ENCODE results near the gene SLC49A4. TPM values are rescaled to one million over a fixed set of nuclear protein-coding genes. Genes with fewer than 3 reads are reported as not detected.

SLC49A4 gene
- total and polyA plus RNA-seq, 11 donors: 5.6 to 25.4 (median 14.4) TPM

DNA sequence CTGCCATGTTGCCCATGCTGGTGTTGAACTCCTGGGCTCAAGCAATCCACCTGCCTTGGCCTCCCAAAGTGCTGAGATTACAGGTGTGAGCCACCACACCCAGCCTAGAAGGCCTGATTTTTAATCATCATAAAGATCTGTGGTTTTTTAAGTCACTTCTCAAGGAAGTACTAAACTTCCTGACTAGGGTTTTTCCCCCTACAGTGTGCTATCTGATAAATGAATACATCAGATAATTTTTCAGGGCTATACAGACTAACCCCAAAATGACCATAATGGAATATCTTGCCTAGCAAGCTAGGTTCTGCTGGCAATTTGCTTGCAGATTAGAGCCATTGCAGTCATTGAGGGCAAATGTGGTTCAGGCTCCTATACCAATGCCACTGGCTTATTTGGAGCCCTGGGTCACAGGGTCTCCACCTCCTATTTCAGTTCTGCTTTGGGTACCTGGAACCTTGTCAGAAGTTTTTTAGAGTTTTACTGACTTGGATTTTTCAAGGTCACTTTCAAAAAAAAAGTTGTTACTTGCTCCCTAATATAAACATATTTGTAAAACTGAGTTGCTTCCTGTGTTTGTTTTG is 80.8 kb downstream of the SLC49A4 start:
- Histone ChIP-seq H3K36me3 (peaks cover 0 to 52% (median 34%) of the 10 kb centered on the region in 9 donors), H3K27ac (no peak overlapping the region), H3K27me3 (no peaks in the 10 kb centered on the region), H3K4me1 (no peaks in the 10 kb centered on the region), H3K9me3 (no peaks in the 10 kb centered on the region), H3K4me3 (no peak overlapping the region)
- DNase-seq: no peak
- no peak for ATAC-seq
- TF ChIP-seq POLR2A (IDR thresholded peaks at IDR 0.05): no peak
- TF ChIP-seq, protein P1, sequence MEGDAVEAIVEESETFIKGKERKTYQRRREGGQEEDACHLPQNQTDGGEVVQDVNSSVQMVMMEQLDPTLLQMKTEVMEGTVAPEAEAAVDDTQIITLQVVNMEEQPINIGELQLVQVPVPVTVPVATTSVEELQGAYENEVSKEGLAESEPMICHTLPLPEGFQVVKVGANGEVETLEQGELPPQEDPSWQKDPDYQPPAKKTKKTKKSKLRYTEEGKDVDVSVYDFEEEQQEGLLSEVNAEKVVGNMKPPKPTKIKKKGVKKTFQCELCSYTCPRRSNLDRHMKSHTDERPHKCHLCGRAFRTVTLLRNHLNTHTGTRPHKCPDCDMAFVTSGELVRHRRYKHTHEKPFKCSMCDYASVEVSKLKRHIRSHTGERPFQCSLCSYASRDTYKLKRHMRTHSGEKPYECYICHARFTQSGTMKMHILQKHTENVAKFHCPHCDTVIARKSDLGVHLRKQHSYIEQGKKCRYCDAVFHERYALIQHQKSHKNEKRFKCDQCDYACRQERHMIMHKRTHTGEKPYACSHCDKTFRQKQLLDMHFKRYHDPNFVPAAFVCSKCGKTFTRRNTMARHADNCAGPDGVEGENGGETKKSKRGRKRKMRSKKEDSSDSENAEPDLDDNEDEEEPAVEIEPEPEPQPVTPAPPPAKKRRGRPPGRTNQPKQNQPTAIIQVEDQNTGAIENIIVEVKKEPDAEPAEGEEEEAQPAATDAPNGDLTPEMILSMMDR (IDR thresholded peaks at IDR 0.05): no peak
- intact Hi-C loops (cut with DNase I): no loop called here

DNA sequence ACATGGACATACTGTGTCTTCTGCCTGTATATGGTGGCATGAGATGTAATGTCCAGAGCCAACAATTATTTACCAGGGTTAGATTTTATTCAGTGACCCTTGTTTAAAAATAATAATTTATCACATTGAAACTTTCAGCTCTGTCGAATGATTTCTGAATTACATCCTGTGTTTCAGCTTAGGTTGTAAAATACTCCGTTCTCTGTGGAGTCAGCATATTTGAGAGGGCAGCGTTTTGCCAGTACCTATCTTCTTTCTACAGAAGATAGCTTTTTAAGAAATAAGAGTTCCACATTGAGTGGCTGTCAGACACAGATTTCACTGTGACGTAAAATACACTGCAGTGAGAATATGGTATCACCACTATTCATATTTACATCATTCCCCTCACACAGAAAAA is 85.3 kb downstream of the SLC49A4 start:
- H3K4me3 ChIP-seq: no peak overlapping the region
- TF ChIP-seq, protein P1 (IDR thresholded peaks at IDR 0.05): no peak
- no peak for TF ChIP-seq POLR2A (IDR thresholded peaks at IDR 0.05)
- H3K27me3 ChIP-seq: no peaks in the 10 kb centered on the region
- no peaks in the 10 kb centered on the region for H3K4me1 ChIP-seq
- H3K36me3 ChIP-seq: peaks cover 0 to 37% (median 28%) of the 10 kb centered on the region in 9 donors
- ATAC-seq (no peak), DNase-seq (no peak)
- intact Hi-C loops (cut with DNase I): no loop called here
- 92 to 97% (median 94%) methylated on average over 4 of the region's 4 CpGs for WGBS, 4 donors
- H3K9me3 ChIP-seq: no peaks in the 10 kb centered on the region
- no peak overlapping the region for H3K27ac ChIP-seq

DNA sequence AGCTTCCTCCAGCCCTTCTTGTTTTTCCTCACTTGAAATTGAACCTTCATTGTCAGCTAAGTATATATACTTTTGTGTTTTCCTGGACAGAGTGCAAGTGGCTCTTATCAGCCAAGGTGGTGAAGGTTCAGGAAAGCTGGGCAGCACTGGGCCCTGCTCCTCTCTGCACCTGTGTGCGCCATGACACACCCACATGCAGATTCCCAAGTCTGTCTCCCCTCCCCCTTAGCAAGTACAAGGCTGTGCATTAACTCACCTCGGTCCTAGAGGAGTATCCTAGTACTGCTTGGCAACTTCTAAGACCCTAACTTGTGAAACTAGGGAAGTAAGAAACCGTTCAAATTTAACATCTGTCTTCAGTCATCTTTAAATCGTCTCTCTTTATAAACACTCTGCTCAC is 85.8 kb downstream of the SLC49A4 start:
- DNase-seq: no peak
- 78 to 84% (median 82%) methylated on average over 4 of the region's 4 CpGs for WGBS, 4 donors
- Histone ChIP-seq H3K4me3 (no peak overlapping the region), H3K4me1 (no peaks in the 10 kb centered on the region), H3K36me3 (peaks cover 0 to 37% (median 28%) of the 10 kb centered on the region in 9 donors), H3K9me3 (no peaks in the 10 kb centered on the region), H3K27ac (no peak overlapping the region), H3K27me3 (no peaks in the 10 kb centered on the region)
- intact Hi-C loops (cut with DNase I): no loop called here
- TF ChIP-seq POLR2A (IDR thresholded peaks at IDR 0.05): no peak
- TF ChIP-seq, protein P1 (IDR thresholded peaks at IDR 0.05): no peak
- no peak for ATAC-seq

DNA sequence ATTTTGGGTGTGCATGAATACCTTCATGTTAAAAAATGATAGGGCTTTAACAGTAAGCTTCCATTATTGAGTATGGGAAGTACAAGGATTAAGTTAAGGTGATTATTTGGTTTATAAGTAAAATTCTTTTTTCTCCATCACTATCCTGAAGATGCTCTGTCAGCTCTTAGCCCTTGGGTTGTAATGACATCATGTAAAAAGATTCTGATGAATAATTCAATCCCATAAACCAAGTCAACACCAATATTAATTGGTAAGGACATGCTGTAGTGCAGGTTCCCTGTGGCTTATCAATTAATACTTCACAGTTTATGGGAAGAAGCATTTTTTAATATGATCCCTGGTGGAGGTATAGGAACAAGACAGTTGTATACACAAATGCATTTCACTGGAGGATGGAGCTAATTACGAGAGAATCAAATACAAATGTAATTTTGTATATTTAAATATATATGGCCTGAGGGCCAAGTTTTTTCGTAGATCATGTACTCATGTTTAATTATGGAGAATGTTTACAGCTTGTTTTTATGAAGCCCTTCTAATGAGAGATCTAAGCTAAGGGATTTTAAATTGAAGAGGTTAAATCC is 87.6 kb downstream of the SLC49A4 start:
- no peak for DNase-seq
- no peak overlapping the region for H3K27ac ChIP-seq
- no peaks in the 10 kb centered on the region for H3K27me3 ChIP-seq
- TF ChIP-seq, protein P1 (IDR thresholded peaks at IDR 0.05): no peak
- no peak for TF ChIP-seq POLR2A (IDR thresholded peaks at IDR 0.05)
- H3K9me3 ChIP-seq: no peaks in the 10 kb centered on the region
- peaks cover 0 to 37% (median 28%) of the 10 kb centered on the region in 9 donors for H3K36me3 ChIP-seq
- intact Hi-C loops (cut with DNase I): no loop called here
- no peaks in the 10 kb centered on the region for H3K4me1 ChIP-seq
- WGBS, 4 donors: 93 to 99% (median 98%) methylated on average over 2 of the region's 2 CpGs
- H3K4me3 ChIP-seq: no peak overlapping the region
- ATAC-seq: no peak

Measured in heart left ventricle (tissue), 16 donors.